ENCODE results near the gene TMEM92. TPM values are rescaled to one million over a fixed set of nuclear protein-coding genes. Genes with fewer than 3 reads are reported as not detected.
"Not testable (repeated sequence)": the region's sequence is repeated elsewhere in the genome, so short reads cannot be mapped to it uniquely, and the experiment has no call there.

The TMEM92 gene
- total RNA-seq, 2 donors from 2014 or later: 0.28 to 1.4 TPM

GRCh38 chr17:50297407-50297865 lies 23.2 kb downstream of the TMEM92 start:
- TF ChIP-seq CTCF (IDR thresholded peaks at IDR 0.05): peak; percentile 90
- Histone ChIP-seq H3K27ac (no peak overlapping the region), H3K4me3 (no peak overlapping the region), H3K4me1 (ENCODE audit: control insufficient read depth in 1 of 2, low read depth in 2 of 2) (no peaks in the 10 kb centered on the region), H3K9me3 (no peaks in the 10 kb centered on the region), H3K36me3 (no peaks in the 10 kb centered on the region), H3K27me3 (replicated peaks; ENCODE audit: insufficient read depth) (no peaks in the 10 kb centered on the region)
- peak; percentile 29 for DNase-seq (ENCODE audit: low spot score)
- peak; percentile 44 for ATAC-seq (ENCODE audit: insufficient number of reproducible peaks, low FRiP score, low read depth)

DNA sequence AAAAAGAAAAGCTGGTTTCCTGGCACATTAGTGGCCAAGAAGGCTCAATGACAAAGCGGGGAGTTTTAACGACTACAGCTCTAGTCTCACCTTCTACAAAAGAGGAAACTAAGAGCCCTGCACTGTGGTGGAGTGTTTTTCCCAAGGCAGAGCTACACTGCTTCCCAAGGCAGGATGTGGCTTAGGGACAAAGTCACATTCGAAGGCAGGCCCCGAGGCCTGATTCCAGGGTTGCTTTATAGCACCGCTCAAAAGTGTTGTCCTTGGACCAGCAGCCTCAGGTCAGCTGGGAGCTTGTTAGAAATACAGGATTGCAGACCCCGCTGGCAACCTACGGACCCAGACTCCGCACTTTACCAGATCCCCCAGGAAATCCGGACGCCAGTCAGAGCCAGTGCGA lies 23.8 kb downstream of the TMEM92 start:
- ATAC-seq (ENCODE audit: insufficient number of reproducible peaks, low FRiP score, low read depth) (no peak), DNase-seq (ENCODE audit: low spot score) (no peak)
- no peak for TF ChIP-seq CTCF (IDR thresholded peaks at IDR 0.05)
- H3K36me3 ChIP-seq: no peaks in the 10 kb centered on the region
- H3K9me3 ChIP-seq: no peaks in the 10 kb centered on the region
- no peak overlapping the region for H3K27ac ChIP-seq
- no peaks in the 10 kb centered on the region for H3K4me1 ChIP-seq (ENCODE audit: control insufficient read depth in 1 of 2, low read depth in 2 of 2)
- no peak overlapping the region for H3K4me3 ChIP-seq
- no peaks in the 10 kb centered on the region for H3K27me3 ChIP-seq (replicated peaks; ENCODE audit: insufficient read depth)

GRCh38 chr17:50299776-50300175 lies 25.5 kb downstream of the TMEM92 start:
- H3K4me1 ChIP-seq (ENCODE audit: control insufficient read depth in 1 of 2, low read depth in 2 of 2): peaks cover 4 to 6% of the 10 kb centered on the region in 2 donors
- DNase-seq (ENCODE audit: low spot score): no peak
- H3K36me3 ChIP-seq: no peaks in the 10 kb centered on the region
- no peak overlapping the region for H3K27ac ChIP-seq
- H3K4me3 ChIP-seq: no peak overlapping the region
- no peaks in the 10 kb centered on the region for H3K27me3 ChIP-seq (replicated peaks; ENCODE audit: insufficient read depth)
- H3K9me3 ChIP-seq: no peaks in the 10 kb centered on the region
- no peak for ATAC-seq (ENCODE audit: insufficient number of reproducible peaks, low FRiP score, low read depth)
- no peak for TF ChIP-seq CTCF (IDR thresholded peaks at IDR 0.05)

DNA sequence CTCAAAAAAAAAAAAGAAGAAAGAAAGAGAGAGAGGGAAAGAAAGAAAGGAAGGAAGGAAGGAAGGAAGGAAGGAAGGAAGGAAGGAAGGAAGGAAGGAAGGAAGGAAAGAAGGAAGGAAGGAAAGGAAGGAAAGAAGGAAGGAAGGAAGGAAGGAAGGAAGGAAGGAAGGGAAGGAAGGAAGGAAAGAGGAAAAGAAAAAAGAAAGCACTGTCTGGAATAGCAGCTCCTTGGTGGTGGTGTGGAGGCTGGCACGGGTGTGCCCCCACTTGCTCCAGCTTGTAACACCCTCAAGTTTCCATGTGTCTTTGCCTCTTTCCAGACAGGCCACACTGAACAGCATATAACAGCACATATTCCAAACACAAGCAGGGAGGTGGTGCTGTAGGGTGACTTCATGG lies 26.6 kb downstream of the TMEM92 start:
- H3K4me1 ChIP-seq (ENCODE audit: control insufficient read depth in 1 of 2, low read depth in 2 of 2): peaks cover 11 to 17% of the 10 kb centered on the region in 2 donors
- not testable (repeated sequence) for ATAC-seq (ENCODE audit: insufficient number of reproducible peaks, low FRiP score, low read depth); H3K36me3 ChIP-seq; H3K9me3 ChIP-seq; H3K27me3 ChIP-seq (replicated peaks; ENCODE audit: insufficient read depth); DNase-seq (ENCODE audit: low spot score); H3K27ac ChIP-seq; H3K4me3 ChIP-seq

DNA sequence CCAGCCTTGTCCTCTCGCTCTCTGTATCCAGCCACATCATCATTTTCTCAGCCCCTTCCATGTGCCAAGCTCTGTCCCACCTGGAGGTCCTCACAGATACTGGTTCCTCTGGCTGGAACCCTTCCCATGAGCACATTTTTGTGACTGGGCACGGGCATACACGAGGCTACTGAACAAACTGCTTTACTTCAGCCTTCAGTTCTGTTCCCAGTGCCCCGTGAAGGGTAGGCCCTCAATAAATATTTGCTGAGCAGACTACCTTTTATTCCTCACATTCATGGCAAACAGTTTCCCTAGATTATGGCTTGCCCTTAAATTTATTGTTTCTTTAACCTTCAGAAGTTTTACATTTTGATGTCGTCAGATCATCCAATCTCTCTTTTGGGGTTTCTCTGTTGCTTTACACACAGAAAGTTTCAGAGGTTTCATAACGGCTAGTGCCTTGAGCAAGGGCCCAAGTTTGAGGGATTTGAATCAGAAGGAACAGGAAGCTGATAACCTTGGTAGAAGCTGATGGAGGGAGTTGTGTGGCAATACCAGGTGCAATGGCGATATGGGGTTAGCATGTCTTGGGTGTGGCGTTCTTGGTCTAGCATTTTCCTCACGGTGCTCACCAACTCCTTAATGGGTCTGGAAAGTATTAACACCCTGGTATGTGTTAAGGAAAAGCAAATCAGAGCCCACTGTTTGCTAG lies 27.8 kb downstream of the TMEM92 start:
- H3K9me3 ChIP-seq: no peaks in the 10 kb centered on the region
- no peak for TF ChIP-seq CTCF (IDR thresholded peaks at IDR 0.05)
- H3K4me3 ChIP-seq: no peak overlapping the region
- H3K4me1 ChIP-seq (ENCODE audit: control insufficient read depth in 1 of 2, low read depth in 2 of 2): peaks cover 11 to 17% of the 10 kb centered on the region in 2 donors
- DNase-seq (ENCODE audit: low spot score) (no peak), ATAC-seq (ENCODE audit: insufficient number of reproducible peaks, low FRiP score, low read depth) (no peak)
- H3K27ac ChIP-seq: no peak overlapping the region
- H3K36me3 ChIP-seq: no peaks in the 10 kb centered on the region
- no peaks in the 10 kb centered on the region for H3K27me3 ChIP-seq (replicated peaks; ENCODE audit: insufficient read depth)

GRCh38 chr17:50303051-50303450 lies 28.8 kb downstream of the TMEM92 start:
- no peak overlapping the region for H3K4me3 ChIP-seq
- H3K4me1 ChIP-seq (ENCODE audit: control insufficient read depth in 1 of 2, low read depth in 2 of 2): peaks cover 11 to 17% of the 10 kb centered on the region in 2 donors
- H3K27me3 ChIP-seq (replicated peaks; ENCODE audit: insufficient read depth): no peaks in the 10 kb centered on the region
- H3K9me3 ChIP-seq: no peaks in the 10 kb centered on the region
- no peak overlapping the region for H3K27ac ChIP-seq
- ATAC-seq (ENCODE audit: insufficient number of reproducible peaks, low FRiP score, low read depth): no peak
- no peaks in the 10 kb centered on the region for H3K36me3 ChIP-seq
- TF ChIP-seq CTCF (IDR thresholded peaks at IDR 0.05): no peak
- no peak for DNase-seq (ENCODE audit: low spot score)

Data from thoracic aorta (tissue), 2 donors.